HuH-7 (cell line): ENCODE data around the gene EXOSC2.

Experiments
- DNase-seq: peaks from one replicate; pipeline ENCODE4 v3.0.0; 2011; ENCODE audit warnings: low spot score

EXOSC2 gene

GRCh38 chr9:130698514-130698913 is 4.9 kb downstream of the EXOSC2 start:
- DNase-seq: no peak

GRCh38 chr9:130699047-130699446 is 5.5 kb downstream of the EXOSC2 start:
- no peak for DNase-seq

- DNase-seq: peak; percentile 78
Observed at GRCh38 chr9:130701059-130702022, 7.8 kb downstream of the EXOSC2 start.

GRCh38 chr9:130703501-130703900 is 9.9 kb downstream of the EXOSC2 start:
- DNase-seq: no peak

- DNase-seq: no peak
Observed at GRCh38 chr9:130707225-130707976, 13.8 kb downstream of the EXOSC2 start.

- DNase-seq: no peak
Observed at GRCh38 chr9:130710822-130711352, 17.3 kb downstream of the EXOSC2 start.

GRCh38 chr9:130711469-130711868 is 17.9 kb downstream of the EXOSC2 start:
- no peak for DNase-seq

- peak; percentile 99 for DNase-seq
Observed at GRCh38 chr9:130712564-130713285, 19.1 kb downstream of the EXOSC2 start.

- DNase-seq: no peak
Observed at GRCh38 chr9:130713286-130713960, 19.8 kb downstream of the EXOSC2 start.

GRCh38 chr9:130714586-130715110 is 21.1 kb downstream of the EXOSC2 start:
- no peak for DNase-seq

GRCh38 chr9:130715270-130715669 is 21.7 kb downstream of the EXOSC2 start:
- DNase-seq: no peak

GRCh38 chr9:130718562-130718961 is 25.0 kb downstream of the EXOSC2 start:
- DNase-seq: no peak

- no peak for DNase-seq
Observed at GRCh38 chr9:130720762-130721161, 27.2 kb downstream of the EXOSC2 start.

GRCh38 chr9:130728721-130729120 is 35.1 kb downstream of the EXOSC2 start:
- DNase-seq: no peak

- DNase-seq: no peak
Observed at GRCh38 chr9:130729145-130729544, 35.6 kb downstream of the EXOSC2 start.

GRCh38 chr9:130731355-130731754 is 37.8 kb downstream of the EXOSC2 start:
- no peak for DNase-seq

GRCh38 chr9:130732136-130732535 is 38.6 kb downstream of the EXOSC2 start:
- DNase-seq: no peak

GRCh38 chr9:130732793-130733221 is 39.2 kb downstream of the EXOSC2 start:
- DNase-seq: no peak

GRCh38 chr9:130735566-130735965 is 42.0 kb downstream of the EXOSC2 start:
- no peak for DNase-seq

GRCh38 chr9:130736834-130737233 is 43.3 kb downstream of the EXOSC2 start:
- DNase-seq: no peak

- DNase-seq: no peak
Observed at GRCh38 chr9:130738281-130738680, 44.7 kb downstream of the EXOSC2 start.
